Measurements from ENCODE around the gene RAPGEF3.

Gene RAPGEF3

GRCh38 chr12:47775100-47775911 is 16.6 kb upstream of the RAPGEF3 start:
- no peak for DNase-seq

- DNase-seq, result no peak
Measured at GRCh38 chr12:47774663-47775062, 16.0 kb upstream of the RAPGEF3 start.

- no peak for DNase-seq
Measured at GRCh38 chr12:47773858-47774580, 15.3 kb upstream of the RAPGEF3 start.

- peak; percentile 61 for DNase-seq
Measured at GRCh38 chr12:47773062-47773857, 14.6 kb upstream of the RAPGEF3 start, which contains the start of gene SLC48A1. Gene SLC48A1, plus strand, starts transcription at chr12:47773238. Its CDS starts 67 bp downstream, at chr12:47773305.

- no peak for DNase-seq
Measured at GRCh38 chr12:47772738-47773061, 14.0 kb upstream of the RAPGEF3 start.

GRCh38 chr12:47772094-47772660 is 13.5 kb upstream of the RAPGEF3 start:
- DNase-seq, result no peak

GRCh38 chr12:47771304-47771703 is 12.6 kb upstream of the RAPGEF3 start:
- no peak for DNase-seq

GRCh38 chr12:47770086-47770726 is 11.5 kb upstream of the RAPGEF3 start:
- DNase-seq, result peak; percentile 42

DNA sequence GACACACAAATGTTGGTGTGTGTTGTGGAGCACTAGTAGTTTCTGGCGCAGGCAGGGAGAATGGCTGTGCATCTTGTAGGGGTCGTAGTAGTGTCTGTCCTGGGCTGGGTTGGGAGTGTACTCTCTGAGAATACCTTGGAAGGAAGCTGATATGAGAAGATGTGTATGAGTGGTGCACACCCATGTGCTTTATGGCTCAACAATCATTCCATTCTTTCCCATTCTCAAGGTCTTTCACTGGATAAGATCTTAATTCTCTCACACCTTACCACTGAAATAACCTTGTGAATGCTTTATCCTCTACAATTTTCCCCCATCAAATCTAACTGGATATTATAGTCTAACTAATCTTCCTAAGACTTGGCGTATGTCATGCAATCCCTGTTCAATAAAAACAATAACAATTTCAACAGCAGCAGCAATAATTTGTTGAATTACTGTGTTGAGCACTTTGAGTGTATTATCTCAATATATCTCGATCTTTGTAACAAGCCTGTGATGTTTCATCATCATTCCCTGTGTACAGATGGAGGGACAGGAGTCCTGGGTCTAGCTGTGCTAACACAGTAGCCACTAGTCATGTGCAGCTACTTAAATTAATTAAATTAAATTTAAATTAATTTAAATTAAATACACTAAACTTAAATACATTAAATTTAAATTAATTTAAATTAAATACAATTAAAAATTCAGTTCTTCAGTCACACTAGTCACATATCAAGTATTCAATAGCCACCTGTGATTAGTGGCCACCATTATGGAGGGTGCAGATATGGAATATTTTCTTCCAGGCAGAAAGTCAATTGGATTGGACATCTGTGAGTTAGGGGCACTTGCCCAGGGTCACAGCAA is 10.8 kb upstream of the RAPGEF3 start:
- no peak for DNase-seq

DNA sequence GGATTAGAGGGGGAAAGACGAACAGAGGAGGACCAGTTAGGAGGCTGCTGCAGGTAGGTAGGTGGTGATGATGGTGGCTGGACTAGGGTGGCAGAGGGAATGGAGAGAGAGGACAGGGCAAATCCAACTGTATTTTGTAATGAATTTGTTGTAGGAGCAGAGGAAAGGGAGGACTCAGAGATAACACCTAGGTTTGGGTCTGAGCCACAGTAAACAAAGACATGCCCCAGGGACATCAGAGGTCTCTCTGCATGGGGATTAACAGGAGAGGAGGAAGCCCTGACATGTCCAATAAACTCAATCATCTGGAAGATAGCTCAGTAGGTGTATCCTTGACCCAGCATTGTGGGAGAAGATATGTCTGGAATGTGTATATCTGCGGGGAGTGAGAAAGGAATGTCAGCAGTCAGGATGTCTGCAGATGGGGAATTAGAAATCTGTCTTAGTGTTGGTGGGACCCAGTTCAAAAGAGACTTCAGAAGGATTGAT is 9.7 kb upstream of the RAPGEF3 start:
- peak; percentile 77 for DNase-seq

DNA sequence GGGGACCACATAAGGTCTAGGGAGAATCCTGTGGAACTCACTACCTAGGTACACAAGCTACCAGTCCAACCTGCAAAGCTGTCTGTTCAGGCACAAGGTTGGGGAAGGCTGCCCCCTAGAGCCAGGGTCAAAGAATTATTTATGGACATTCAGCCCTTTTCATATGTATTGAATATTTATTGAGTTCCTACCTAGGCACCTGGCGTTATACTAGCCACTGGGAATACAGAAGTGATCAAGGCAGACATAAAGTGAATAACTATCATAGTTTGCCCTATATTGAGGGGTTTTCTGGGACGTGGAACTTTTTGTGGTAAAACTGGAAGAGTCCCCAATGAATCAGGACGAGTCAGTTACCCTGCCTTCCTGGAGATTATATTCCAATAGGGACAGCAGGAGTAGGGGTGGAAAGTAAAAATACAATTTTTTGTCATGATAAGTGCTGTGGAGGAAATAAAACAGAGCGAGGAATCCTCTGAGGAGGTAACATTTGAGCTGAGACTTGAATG is 8.6 kb upstream of the RAPGEF3 start:
- DNase-seq, result no peak

- DNase-seq, result no peak
Measured at GRCh38 chr12:47766502-47767215, 8.0 kb upstream of the RAPGEF3 start.

- no peak for DNase-seq
Measured at GRCh38 chr12:47763481-47764346, 5.0 kb upstream of the RAPGEF3 start.

DNA sequence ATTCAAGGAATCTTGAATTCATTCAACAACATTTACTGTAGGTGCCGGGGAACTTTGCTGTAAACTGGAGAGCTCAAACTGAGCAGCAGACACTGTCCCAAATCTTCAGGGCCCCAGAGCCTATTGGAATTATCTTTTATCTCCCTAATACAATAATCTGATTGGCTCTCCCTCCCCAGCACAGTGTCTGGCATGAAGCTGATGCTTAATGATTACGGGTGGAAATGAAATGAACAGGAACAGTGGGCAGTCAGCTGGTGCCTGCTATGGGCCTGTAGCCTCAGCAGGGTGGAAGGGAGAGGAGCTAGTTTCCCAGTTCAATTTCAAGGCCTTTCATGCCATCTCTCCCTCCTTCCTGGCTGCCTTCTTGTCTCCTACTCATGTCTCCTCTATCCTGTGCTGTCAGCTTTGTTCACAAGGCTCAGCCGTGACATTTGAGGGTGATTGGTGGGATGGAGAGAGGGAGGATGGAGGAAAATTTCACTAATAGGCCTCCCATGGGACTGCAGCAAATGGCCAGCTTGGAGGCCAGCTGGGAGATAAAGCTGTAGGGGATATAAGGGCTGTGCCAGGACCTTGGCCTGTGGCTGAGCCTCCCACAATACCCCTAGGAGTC is 4.3 kb upstream of the RAPGEF3 start:
- no peak for DNase-seq

DNA sequence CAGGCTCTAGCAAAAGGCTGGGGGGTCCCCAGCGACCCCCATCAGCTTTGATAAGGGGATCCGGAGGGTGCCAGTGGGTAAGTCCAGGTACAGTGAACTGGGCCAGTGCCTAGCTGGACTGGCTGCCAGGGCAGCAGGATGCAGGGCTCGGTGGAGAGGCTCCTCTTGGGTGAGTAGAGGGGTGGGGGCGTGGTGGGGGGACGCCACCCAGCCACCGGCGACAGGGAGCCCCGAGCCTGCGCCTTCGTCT is 171 bp downstream of the RAPGEF3 start:
- DNase-seq, result no peak

- DNase-seq, result no peak
Measured at GRCh38 chr12:47757840-47758583, 668 bp downstream of the RAPGEF3 start.

GRCh38 chr12:47757364-47757839 is 1.3 kb downstream of the RAPGEF3 start:
- DNase-seq, result no peak

Data from fibroblast of skin of abdomen (primary cell).